ENCODE measurements around the gene PPARA. TPM values are rescaled to one million over a fixed set of nuclear protein-coding genes. Genes with fewer than 3 reads are reported as not detected.

The PPARA gene
- total RNA-seq, 1 experiment from 2014 or later: 10.7 TPM

DNA sequence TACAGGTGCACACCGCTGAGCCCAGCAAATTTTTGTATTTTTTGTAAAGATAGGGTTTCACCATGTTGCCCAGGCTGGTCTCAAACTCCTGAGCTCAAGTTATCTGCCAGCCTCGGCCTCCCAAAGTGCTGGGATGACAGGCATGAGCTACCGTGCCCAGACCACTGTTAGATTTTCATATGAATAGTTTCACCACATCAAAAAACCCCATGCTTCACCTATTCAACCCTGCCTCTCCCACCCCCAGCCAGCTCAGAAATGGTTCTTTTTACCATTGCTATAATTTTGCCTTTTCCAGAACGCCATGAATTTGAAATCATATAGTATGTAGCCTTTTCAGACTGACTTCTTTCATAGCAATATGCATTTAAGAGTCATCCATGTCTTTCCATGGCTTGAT lies 61.9 kb downstream of the PPARA start:
- Histone ChIP-seq H3K4me1 (ENCODE audit: control insufficient read depth, insufficient read depth, low read length) (no peaks in the 10 kb centered on the region), H3K27me3 (ENCODE audit: control insufficient read depth, insufficient read depth, low read length) (no peaks in the 10 kb centered on the region), H3K9me3 (ENCODE audit: control insufficient read depth, insufficient read depth, low read depth, low read length) (no peaks in the 10 kb centered on the region), H3K36me3 (ENCODE audit: control insufficient read depth, insufficient read depth, low read length) (no peaks in the 10 kb centered on the region), H3K4me3 (ENCODE audit: low read depth in 2 of 2, low read length in 2 of 2) (no peak overlapping the region), H3K27ac (ENCODE audit: low read length) (no peak overlapping the region)
- intact Hi-C loops (cut with micrococcal nuclease; ENCODE audit: unreplicated experiment) (no loop called here), in situ Hi-C loops (cut with HindIII; ENCODE audit: low pct_unique_long_range_greater_than_20kb, low sequenced_read_pairs) (no loop called here)
- ATAC-seq: no peak
- ChIA-PET POLR2A (no interaction called here), CTCF (no interaction called here)
- TF ChIP-seq SIN3A (IDR thresholded peaks at IDR 0.05; ENCODE audit: borderline replicate concordance, insufficient read depth, low read depth, low read length): no peak
- no peak for DNase-seq (ENCODE audit: low read depth, low spot score)
- BruUV-seq (replicated peaks): no TSS peak

DNA sequence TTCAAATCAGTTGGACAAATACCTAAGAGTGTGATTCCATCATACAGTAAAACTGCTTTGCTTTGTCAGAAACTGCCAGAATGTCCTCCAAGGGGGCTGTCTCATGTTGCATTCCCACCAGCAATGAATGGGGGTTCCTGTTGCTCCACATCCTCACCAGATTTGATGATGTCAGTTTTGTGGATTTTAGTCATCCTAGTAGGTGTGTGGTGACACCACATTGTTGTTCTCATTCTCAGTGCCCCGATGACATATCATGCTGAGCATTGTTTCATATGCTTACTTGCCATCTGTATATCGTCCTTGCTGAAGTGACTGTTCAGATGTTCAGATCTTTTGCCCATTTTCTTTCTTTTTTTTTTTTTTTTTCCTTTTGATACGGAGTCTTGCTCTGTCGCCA lies 62.7 kb downstream of the PPARA start:
- BruUV-seq (replicated peaks): no TSS peak
- ATAC-seq (no peak), DNase-seq (ENCODE audit: low read depth, low spot score) (no peak)
- ChIA-PET POLR2A (no interaction called here), CTCF (no interaction called here)
- no peak overlapping the region for H3K4me3 ChIP-seq (ENCODE audit: low read depth in 2 of 2, low read length in 2 of 2)
- H3K4me1 ChIP-seq (ENCODE audit: control insufficient read depth, insufficient read depth, low read length): no peaks in the 10 kb centered on the region
- intact Hi-C loops (cut with micrococcal nuclease; ENCODE audit: unreplicated experiment) (no loop called here), in situ Hi-C loops (cut with HindIII; ENCODE audit: low pct_unique_long_range_greater_than_20kb, low sequenced_read_pairs) (no loop called here)
- TF ChIP-seq POLR2AphosphoS5 (IDR thresholded peaks at IDR 0.05; ENCODE audit: low read depth, low read length): no peak
- TF ChIP-seq, protein P1, sequence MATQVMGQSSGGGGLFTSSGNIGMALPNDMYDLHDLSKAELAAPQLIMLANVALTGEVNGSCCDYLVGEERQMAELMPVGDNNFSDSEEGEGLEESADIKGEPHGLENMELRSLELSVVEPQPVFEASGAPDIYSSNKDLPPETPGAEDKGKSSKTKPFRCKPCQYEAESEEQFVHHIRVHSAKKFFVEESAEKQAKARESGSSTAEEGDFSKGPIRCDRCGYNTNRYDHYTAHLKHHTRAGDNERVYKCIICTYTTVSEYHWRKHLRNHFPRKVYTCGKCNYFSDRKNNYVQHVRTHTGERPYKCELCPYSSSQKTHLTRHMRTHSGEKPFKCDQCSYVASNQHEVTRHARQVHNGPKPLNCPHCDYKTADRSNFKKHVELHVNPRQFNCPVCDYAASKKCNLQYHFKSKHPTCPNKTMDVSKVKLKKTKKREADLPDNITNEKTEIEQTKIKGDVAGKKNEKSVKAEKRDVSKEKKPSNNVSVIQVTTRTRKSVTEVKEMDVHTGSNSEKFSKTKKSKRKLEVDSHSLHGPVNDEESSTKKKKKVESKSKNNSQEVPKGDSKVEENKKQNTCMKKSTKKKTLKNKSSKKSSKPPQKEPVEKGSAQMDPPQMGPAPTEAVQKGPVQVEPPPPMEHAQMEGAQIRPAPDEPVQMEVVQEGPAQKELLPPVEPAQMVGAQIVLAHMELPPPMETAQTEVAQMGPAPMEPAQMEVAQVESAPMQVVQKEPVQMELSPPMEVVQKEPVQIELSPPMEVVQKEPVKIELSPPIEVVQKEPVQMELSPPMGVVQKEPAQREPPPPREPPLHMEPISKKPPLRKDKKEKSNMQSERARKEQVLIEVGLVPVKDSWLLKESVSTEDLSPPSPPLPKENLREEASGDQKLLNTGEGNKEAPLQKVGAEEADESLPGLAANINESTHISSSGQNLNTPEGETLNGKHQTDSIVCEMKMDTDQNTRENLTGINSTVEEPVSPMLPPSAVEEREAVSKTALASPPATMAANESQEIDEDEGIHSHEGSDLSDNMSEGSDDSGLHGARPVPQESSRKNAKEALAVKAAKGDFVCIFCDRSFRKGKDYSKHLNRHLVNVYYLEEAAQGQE (IDR thresholded peaks at IDR 0.05; ENCODE audit: insufficient read depth in 1 of 2, low read depth in 2 of 2, low read length in 1 of 2): no peak
- TF ChIP-seq SIN3A (IDR thresholded peaks at IDR 0.05; ENCODE audit: borderline replicate concordance, insufficient read depth, low read depth, low read length): no peak
- no peaks in the 10 kb centered on the region for H3K9me3 ChIP-seq (ENCODE audit: control insufficient read depth, insufficient read depth, low read depth, low read length)
- H3K27ac ChIP-seq (ENCODE audit: low read length): no peak overlapping the region
- H3K36me3 ChIP-seq (ENCODE audit: control insufficient read depth, insufficient read depth, low read length): no peaks in the 10 kb centered on the region
- no peaks in the 10 kb centered on the region for H3K27me3 ChIP-seq (ENCODE audit: control insufficient read depth, insufficient read depth, low read length)

DNA sequence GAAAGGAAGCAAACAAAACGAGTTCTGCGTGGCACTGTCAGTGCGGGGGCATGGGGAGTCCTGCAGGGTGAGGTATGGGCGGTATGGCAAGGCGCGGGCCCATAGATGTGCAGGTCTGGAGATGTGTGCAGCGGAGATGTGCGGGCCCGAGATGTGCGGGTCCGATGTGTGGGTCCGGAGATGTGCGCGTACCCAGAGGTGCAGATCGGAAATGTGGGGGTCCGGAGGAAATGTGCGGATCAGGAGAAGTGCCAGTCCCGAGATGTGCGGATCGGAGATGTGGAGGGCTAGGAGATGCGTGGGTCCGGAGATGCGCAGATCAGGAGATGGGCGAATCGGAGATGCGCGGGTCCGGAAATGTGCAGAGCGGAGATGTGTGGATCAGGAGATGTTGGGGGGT lies 63.8 kb downstream of the PPARA start:
- POLR2A ChIA-PET: no interaction called here
- no peak for TF ChIP-seq SIN3A (IDR thresholded peaks at IDR 0.05; ENCODE audit: borderline replicate concordance, insufficient read depth, low read depth, low read length)
- no peak for TF ChIP-seq TCF7L2 (IDR thresholded peaks at IDR 0.05; ENCODE audit: low read depth, low read length)
- TF ChIP-seq POLR2AphosphoS5 (IDR thresholded peaks at IDR 0.05; ENCODE audit: low read depth, low read length): no peak
- TF ChIP-seq, protein P2, sequence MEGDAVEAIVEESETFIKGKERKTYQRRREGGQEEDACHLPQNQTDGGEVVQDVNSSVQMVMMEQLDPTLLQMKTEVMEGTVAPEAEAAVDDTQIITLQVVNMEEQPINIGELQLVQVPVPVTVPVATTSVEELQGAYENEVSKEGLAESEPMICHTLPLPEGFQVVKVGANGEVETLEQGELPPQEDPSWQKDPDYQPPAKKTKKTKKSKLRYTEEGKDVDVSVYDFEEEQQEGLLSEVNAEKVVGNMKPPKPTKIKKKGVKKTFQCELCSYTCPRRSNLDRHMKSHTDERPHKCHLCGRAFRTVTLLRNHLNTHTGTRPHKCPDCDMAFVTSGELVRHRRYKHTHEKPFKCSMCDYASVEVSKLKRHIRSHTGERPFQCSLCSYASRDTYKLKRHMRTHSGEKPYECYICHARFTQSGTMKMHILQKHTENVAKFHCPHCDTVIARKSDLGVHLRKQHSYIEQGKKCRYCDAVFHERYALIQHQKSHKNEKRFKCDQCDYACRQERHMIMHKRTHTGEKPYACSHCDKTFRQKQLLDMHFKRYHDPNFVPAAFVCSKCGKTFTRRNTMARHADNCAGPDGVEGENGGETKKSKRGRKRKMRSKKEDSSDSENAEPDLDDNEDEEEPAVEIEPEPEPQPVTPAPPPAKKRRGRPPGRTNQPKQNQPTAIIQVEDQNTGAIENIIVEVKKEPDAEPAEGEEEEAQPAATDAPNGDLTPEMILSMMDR (IDR thresholded peaks at IDR 0.05): no peak
- TF ChIP-seq, protein P1 (IDR thresholded peaks at IDR 0.05; ENCODE audit: insufficient read depth in 1 of 2, low read depth in 2 of 2, low read length in 1 of 2): no peak
- H3K27ac ChIP-seq (ENCODE audit: low read length): no peak overlapping the region
- H3K9me3 ChIP-seq (ENCODE audit: control insufficient read depth, insufficient read depth, low read depth, low read length): no peaks in the 10 kb centered on the region
- no peaks in the 10 kb centered on the region for H3K27me3 ChIP-seq (ENCODE audit: control insufficient read depth, insufficient read depth, low read length)
- no peak for DNase-seq (ENCODE audit: low read depth, low spot score)
- no TSS peak for BruUV-seq (replicated peaks)
- H3K4me1 ChIP-seq (ENCODE audit: control insufficient read depth, insufficient read depth, low read length): no peaks in the 10 kb centered on the region
- CTCF ChIA-PET: no interaction called here
- H3K36me3 ChIP-seq (ENCODE audit: control insufficient read depth, insufficient read depth, low read length): no peaks in the 10 kb centered on the region
- in situ Hi-C loops (cut with HindIII; ENCODE audit: low pct_unique_long_range_greater_than_20kb, low sequenced_read_pairs): no loop called here
- intact Hi-C loops (cut with micrococcal nuclease; ENCODE audit: unreplicated experiment): no loop called here
- H3K4me3 ChIP-seq (ENCODE audit: low read depth in 2 of 2, low read length in 2 of 2): no peak overlapping the region
- no peak for ATAC-seq

All from Panc1 (cell line).